HAP-1 (cell line): ENCODE measurements around the gene GSTO2.

Experiments used
- DNase-seq, 2 experiments: peaks; one replicate each; pipeline ENCODE4 v3.0.0-alpha.2; 2016 to 2020; ENCODE audit warnings: low spot score in 2 of 2
- H3K27me3 ChIP-seq: fragments of 250-450 bp; sonication (Bioruptor Pico); 2 replicates; pipeline ENCODE4 v1.5.1; 2020; ENCODE audit warnings: low read depth, mild to moderate bottlenecking, moderate library complexity
- H3K36me3 ChIP-seq: fragments of 250-450 bp; sonication (Bioruptor Pico); replicated peaks from 2 replicates; pipeline ENCODE4 v1.5.1; 2020; ENCODE audit warnings: mild to moderate bottlenecking
- H3K4me1 ChIP-seq: fragments of 250-450 bp; sonication (Bioruptor Pico); 2 replicates; pipeline ENCODE4 v1.5.1; 2020; ENCODE audit warnings: mild to moderate bottlenecking
- H3K4me3 ChIP-seq: fragments of 250-450 bp; sonication (Bioruptor Pico); 2 replicates; pipeline ENCODE4 v1.5.1; 2020; ENCODE audit warnings: mild to moderate bottlenecking, moderate library complexity
- H3K9me3 ChIP-seq: fragments of 250-450 bp; sonication (Bioruptor Pico); 2 replicates; pipeline ENCODE4 v1.5.1; 2020; ENCODE audit warnings: mild to moderate bottlenecking, moderate library complexity
- in situ Hi-C: fragments of 300-500 bp; cut with MboI; formaldehyde crosslinking; loops from 3 replicates; pipeline ENCODE4 v1.14.3; 2020; ENCODE audit warnings: low sequenced_read_pairs, inconsistent platforms, mixed read lengths

The GSTO2 gene

DNA sequence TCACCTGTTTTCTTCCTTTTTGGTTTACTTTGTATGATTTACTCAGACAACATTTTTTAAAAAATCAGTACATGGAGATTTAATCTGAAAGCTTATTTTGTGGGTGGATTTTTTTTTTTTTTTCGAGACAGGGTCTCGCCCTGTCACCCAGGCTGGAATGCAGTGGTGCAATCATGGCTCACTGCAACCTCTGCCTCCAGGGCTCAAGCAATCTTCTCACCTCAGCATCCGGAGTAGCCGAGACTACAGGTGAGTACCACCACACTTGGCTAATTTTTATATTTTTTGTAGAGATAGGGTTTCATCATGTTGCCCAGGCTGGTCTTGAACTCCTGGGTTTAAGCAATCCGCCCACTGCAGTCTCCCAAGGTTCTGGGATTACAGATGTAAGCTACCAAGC is 11.7 kb upstream of the GSTO2 start:
- in situ Hi-C loops: no loop called here
- peaks cover 23% of the 10 kb centered on the region for H3K4me1 ChIP-seq
- DNase-seq: no peak
- no peaks in the 10 kb centered on the region for H3K27me3 ChIP-seq
- H3K9me3 ChIP-seq: no peaks in the 10 kb centered on the region
- no peak overlapping the region for H3K4me3 ChIP-seq
- peaks cover 46% of the 10 kb centered on the region for H3K36me3 ChIP-seq

DNA sequence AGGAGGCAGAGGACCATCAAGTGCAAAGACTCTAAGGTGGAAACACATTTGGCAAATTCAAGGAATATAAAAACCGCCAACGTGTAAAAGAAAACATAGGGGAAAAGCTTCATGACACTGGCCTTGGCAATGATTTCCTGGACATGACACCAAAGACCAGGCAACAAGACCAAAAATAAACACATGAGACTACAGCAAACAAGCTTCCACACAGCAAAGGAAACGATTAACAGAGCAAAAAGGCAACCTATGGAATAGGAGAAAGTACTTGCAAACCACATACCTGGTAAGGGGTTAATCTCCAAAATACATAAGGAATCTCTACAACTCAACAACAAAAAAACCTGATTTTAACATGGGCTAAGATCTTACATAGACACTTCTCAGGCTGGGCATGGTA is 10.8 kb upstream of the GSTO2 start:
- H3K36me3 ChIP-seq: peaks cover 51% of the 10 kb centered on the region
- no peak overlapping the region for H3K4me3 ChIP-seq
- H3K4me1 ChIP-seq: peaks cover 23% of the 10 kb centered on the region
- DNase-seq: no peak
- in situ Hi-C loops: no loop called here
- H3K9me3 ChIP-seq: no peaks in the 10 kb centered on the region
- H3K27me3 ChIP-seq: no peaks in the 10 kb centered on the region

DNA sequence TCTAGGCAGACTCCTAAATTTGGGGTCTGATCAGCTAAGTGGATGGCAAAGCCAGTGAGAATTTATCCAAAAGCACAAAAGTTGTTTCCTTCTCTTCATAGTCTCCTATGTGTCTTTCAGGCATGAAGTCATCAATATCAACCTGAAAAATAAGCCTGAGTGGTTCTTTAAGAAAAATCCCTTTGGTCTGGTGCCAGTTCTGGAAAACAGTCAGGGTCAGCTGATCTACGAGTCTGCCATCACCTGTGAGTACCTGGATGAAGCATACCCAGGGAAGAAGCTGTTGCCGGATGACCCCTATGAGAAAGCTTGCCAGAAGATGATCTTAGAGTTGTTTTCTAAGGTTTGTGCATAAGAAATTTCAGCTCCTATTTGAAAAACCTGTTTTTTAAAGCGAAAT is 9.5 kb upstream of the GSTO2 start:
- no peaks in the 10 kb centered on the region for H3K27me3 ChIP-seq
- H3K36me3 ChIP-seq: peaks cover 62% of the 10 kb centered on the region
- no peak overlapping the region for H3K4me3 ChIP-seq
- H3K9me3 ChIP-seq: no peaks in the 10 kb centered on the region
- in situ Hi-C loops: no loop called here
- peaks cover 15% of the 10 kb centered on the region for H3K4me1 ChIP-seq
- no peak for DNase-seq

DNA sequence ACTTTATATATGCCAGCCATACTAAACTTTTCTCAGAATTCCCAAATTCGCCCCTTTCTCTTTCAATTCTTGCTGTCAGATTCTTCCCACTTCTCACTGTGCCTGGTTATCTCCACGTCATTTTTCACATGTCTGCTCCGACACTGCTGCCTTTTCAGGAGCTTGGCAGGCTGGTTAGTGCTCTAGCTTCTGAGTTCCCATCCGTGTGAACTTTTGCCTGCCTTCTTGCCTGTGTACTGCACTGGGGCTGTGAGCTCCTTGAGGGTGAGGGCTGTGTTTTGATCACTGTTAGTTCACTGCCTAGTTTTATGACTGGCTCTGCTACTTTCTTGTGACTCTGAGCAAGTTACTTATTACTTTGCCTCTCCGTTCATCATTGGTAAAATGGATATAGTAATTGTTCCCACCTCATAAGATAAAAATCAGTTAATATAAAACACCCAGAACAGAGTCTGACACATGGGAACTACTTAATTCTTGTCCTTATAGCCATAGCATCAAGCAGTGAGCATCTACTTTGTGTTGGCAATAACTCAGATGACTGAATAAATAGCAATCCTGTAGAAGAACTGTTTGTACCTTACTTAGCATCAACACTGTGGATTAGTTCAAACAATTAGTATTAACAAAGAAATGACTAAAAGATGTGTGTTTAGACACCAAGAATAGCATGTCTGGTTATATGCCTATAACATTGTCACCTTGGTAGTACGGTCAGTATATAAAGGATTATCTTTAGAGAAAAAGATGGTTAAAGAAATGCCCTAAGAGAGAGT is 8.8 kb upstream of the GSTO2 start:
- H3K4me1 ChIP-seq: peaks cover 14% of the 10 kb centered on the region
- H3K36me3 ChIP-seq: peaks cover 69% of the 10 kb centered on the region
- in situ Hi-C loops: no loop called here

DNA sequence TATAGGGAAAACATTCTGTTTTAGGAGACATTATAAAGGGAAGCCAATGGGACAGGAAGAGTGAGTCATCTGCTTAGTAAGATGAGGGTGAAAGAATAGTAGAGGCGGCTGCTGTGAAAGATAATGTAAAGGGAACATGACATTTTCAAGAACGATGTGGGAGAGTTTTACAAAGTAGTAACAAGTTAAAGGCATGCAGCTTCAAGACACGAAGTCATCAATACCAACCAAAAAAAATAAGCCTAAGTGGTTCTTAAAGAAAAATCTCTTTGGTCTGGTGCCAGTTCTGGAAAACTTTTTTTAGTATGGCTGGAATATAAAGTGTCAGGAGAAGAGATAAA is 8.2 kb upstream of the GSTO2 start:
- no peak overlapping the region for H3K4me3 ChIP-seq
- H3K9me3 ChIP-seq: no peaks in the 10 kb centered on the region
- DNase-seq: no peak
- peaks cover 11% of the 10 kb centered on the region for H3K4me1 ChIP-seq
- H3K27me3 ChIP-seq: no peaks in the 10 kb centered on the region
- peaks cover 75% of the 10 kb centered on the region for H3K36me3 ChIP-seq
- in situ Hi-C loops: no loop called here

More for the DNA sequence above, 8.8 kb upstream of the GSTO2 start:
- no peak for DNase-seq
- Histone ChIP-seq H3K27me3 (no peaks in the 10 kb centered on the region), H3K9me3 (no peaks in the 10 kb centered on the region), H3K4me3 (no peak overlapping the region)

DNA sequence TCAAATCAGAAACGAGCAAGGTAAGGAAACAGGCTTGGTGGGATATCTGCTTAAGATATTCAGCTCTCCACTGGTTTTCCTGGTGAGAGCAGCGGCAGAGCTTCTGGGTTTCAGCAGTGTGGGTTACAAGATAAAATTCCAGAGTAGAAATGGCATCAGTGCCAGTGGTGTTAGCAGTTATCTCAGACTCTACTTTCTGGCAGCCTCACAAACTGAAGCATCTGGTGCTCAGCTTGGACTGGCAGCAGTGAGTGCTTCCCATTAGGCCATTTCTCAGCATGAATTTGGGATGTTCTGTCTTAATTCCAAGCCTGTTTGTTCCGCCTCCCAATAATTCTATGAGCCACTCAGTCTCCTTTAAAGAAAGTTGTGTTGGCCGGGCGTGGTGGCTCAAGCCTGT is 6.9 kb upstream of the GSTO2 start:
- H3K36me3 ChIP-seq: peaks cover 87% of the 10 kb centered on the region
- peaks cover under 1% of the 10 kb centered on the region; the same call in 1 of the 2 replicates for H3K4me1 ChIP-seq
- in situ Hi-C loops: no loop called here
- no peaks in the 10 kb centered on the region for H3K9me3 ChIP-seq
- H3K27me3 ChIP-seq: no peaks in the 10 kb centered on the region
- no peak for DNase-seq
- H3K4me3 ChIP-seq: no peak overlapping the region

DNA sequence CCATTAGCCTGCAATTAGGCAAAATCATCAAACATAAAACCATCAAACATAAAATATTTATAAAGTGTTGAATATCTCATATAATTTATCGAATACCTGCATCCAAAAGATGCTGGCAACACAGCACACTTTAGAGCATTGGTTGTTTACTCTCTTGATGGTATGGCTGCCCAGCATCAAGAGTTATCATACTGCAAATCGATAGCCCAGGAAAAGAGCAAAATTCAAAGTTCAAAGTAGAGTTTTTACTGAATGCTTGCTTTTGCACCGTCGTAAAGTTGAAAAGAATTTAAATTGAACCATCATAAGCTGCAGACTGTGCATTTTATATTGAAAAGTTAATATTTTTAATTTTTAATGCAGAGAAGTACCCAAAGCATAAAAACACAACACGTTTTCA is 4.2 kb upstream of the GSTO2 start:
- Histone ChIP-seq H3K4me3 (no peak overlapping the region), H3K9me3 (no peaks in the 10 kb centered on the region), H3K27me3 (no peaks in the 10 kb centered on the region), H3K36me3 (peaks cover 68% of the 10 kb centered on the region), H3K4me1 (peaks cover 5% of the 10 kb centered on the region; the same call in 1 of the 2 replicates)
- in situ Hi-C loops: no loop called here
- no peak for DNase-seq

DNA sequence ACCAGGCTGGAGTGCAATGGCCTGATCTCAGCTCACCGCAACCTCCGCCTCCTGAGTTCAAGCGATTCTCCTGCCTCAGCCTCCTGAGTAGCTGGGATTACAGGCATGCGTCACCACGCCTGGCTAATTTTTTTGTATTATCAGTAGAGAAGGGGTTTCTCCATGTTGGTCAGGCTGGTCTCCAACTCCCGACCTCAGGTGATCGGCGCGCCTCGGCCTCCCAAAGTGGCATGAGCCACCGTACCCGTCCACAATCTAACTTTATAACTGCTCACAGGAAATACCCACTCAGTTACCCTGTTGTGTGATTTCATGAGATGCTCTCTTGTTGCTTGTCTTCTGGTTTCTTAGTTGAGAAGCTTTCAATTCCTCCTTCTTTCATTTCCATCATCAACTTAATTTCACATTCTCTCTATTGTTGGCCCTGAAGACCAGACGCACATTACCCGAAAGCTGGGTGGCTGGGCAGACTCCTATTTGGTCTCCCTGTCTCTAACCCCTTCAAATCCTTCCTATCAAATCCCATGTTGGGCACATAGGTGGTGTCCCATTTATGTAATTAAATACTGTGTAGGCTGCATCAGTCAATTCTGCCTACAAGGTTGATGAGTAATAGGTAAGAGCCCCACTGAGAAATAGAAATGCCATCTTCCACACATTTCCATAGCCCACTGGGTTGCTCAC is 1.1 kb upstream of the GSTO2 start:
- no peak for DNase-seq
- H3K36me3 ChIP-seq: peaks cover 44% of the 10 kb centered on the region
- peaks cover 5% of the 10 kb centered on the region; the same call in 1 of the 2 replicates for H3K4me1 ChIP-seq
- no peaks in the 10 kb centered on the region for H3K9me3 ChIP-seq
- H3K4me3 ChIP-seq: peak overlapping the region; percentile 77
- in situ Hi-C loops: no loop called here
- H3K27me3 ChIP-seq: no peaks in the 10 kb centered on the region

DNA sequence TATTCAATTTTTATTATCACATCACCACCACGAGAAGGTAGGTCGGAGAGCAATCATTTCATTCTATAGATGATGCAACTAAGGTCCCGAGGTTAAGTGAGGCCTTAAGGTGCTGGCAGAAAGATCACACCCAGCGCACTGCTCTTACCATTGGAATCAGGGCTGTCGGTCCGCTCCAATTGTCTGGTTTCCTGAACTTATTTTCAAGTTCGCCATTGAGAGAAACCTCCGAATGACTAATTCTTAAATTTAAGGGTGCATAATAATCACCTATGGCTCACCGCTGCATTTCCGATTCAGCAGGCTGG is 625 bp upstream of the GSTO2 start:
- no peaks in the 10 kb centered on the region for H3K9me3 ChIP-seq
- peaks cover 5% of the 10 kb centered on the region; the same call in 1 of the 2 replicates for H3K4me1 ChIP-seq
- H3K4me3 ChIP-seq: peak overlapping the region; percentile 77
- H3K27me3 ChIP-seq: no peaks in the 10 kb centered on the region
- DNase-seq: no peak
- in situ Hi-C loops: no loop called here
- H3K36me3 ChIP-seq: peaks cover 39% of the 10 kb centered on the region

DNA sequence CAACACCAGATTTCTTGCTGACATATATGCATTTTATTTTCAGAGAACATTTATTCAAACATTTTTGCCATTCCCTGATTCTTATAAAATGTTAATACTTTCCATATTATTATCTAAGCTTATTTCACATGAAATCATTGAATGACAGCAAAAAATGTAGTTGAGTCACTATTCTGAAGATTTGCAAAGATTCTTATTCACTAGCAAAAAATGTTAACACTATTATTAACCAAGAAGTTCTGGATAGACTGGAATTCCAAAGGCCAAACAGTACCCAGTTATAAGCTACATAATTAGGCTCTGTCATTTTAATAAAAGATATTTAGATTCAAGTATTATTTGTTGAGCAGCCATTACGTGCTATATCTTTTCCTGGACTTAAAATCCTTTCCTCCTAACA is 4.3 kb downstream of the GSTO2 start:
- DNase-seq: no peak
- peaks cover 5% of the 10 kb centered on the region; the same call in 1 of the 2 replicates for H3K4me1 ChIP-seq
- no peaks in the 10 kb centered on the region for H3K27me3 ChIP-seq
- in situ Hi-C loops: no loop called here
- H3K9me3 ChIP-seq: no peaks in the 10 kb centered on the region
- no peaks in the 10 kb centered on the region; the same call in 1 of the 2 replicates for H3K36me3 ChIP-seq
- no peak overlapping the region for H3K4me3 ChIP-seq

DNA sequence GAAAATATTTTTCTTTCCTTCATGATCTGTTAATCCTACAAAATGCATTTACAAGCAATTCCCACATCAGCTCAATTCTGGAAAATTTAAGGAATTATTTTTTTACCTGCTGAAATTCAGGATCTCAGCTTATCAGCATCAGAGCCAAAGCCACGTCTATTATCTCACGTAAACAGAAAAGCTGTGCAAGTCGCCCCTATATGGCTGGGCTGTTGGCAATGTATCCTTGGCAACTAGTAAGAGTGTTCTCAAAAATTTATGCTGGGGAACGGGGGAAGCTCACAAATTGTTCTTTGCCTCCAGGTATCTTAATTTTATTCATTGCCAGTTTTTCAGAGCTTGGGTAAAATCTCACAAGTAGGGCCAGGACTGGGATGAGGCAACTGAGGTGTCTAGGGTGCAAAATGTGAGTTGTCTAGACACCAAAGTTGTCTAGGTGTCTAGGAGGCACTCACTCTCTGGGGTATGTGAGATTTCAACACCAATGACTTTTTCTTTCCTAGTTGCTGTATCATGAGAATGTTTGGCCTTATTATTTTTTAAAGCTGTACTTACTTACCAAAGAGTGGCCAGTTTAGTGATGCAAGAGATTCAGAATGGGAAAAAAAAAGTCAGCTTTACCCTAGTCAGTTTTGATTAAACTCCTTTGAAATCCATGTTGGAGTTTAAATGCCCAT is 5.1 kb downstream of the GSTO2 start:
- H3K9me3 ChIP-seq: no peaks in the 10 kb centered on the region
- in situ Hi-C loops: no loop called here
- no peaks in the 10 kb centered on the region for H3K27me3 ChIP-seq
- no peaks in the 10 kb centered on the region for H3K36me3 ChIP-seq
- DNase-seq: no peak
- H3K4me1 ChIP-seq: peaks cover 5% of the 10 kb centered on the region; the same call in 1 of the 2 replicates
- no peak overlapping the region for H3K4me3 ChIP-seq

DNA sequence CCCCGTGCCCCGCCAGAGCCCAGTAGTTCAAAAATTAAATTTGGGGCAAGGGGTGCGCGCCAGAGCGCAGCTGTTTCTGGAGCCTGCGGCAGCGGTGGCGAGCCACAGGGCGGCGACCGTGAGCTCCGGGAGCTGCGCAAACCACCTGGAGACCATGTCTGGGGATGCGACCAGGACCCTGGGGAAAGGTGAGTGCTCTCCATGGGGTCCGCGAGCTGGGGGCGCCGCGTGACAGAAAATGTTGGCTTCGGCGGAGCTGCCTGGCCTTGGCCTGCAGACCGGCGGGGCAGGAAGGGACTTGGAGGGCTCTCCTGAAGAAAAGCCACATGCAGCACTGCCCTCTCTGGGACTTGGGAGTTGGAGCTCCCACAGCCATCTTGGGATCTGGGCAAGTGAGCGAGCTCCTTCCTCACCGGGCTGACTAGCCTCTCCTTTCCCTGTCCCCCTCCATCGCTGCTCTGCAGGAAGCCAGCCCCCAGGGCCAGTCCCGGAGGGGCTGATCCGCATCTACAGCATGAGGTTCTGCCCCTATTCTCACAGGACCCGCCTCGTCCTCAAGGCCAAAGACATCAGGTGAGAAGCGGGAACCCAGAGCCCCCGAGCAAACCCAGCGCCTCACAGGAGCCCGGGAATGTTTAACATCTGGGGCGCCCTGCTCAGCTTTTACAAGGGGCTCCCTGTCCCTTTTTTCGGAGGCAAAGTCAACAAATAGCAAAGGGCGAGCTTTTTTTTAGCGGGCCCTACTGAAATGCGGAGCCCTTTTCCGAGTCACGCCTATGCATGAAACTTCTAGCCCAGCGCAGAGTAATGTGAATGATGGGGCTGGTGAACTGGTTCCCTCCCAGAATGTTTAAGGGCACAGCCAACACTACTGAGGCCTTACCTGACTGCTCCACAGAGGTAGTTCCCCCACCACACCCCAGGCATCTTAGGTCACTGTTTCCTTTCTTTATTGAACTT is 6.1 kb downstream of the GSTO2 start:
- Histone ChIP-seq H3K27me3 (no peaks in the 10 kb centered on the region), H3K9me3 (no peaks in the 10 kb centered on the region), H3K36me3 (no peaks in the 10 kb centered on the region), H3K4me1 (no peaks in the 10 kb centered on the region; the same call in 1 of the 2 replicates), H3K4me3 (peak overlapping the region; percentile 17)
- peak in 1 of 2 experiments; percentile 70 for DNase-seq
- in situ Hi-C loops: no loop called here

DNA sequence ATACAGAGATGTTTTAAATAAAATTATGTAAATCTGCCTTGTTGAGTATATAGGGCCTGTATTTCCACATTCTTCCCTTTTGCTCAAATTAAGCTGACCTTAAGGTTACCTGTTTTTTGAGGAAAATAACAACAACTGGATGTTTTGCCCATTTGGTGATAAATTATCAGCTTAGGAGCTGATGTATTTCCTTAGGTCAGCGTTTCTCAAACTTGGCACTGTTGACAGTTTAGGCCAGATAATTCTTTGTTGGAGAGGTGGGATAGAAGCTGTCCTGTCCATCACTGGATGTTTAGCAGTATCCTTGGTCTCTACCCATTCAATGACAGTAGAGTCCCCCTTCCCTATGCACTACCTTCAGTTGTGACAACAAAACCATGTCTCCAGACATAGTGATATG is 7.2 kb downstream of the GSTO2 start:
- Histone ChIP-seq H3K4me1 (no peaks in the 10 kb centered on the region; the same call in 1 of the 2 replicates), H3K4me3 (no peak overlapping the region), H3K27me3 (no peaks in the 10 kb centered on the region), H3K36me3 (no peaks in the 10 kb centered on the region), H3K9me3 (no peaks in the 10 kb centered on the region)
- in situ Hi-C loops: no loop called here
- DNase-seq: no peak
